ENCODE measurements around the gene ARHGAP10.

Gene ARHGAP10

DNA sequence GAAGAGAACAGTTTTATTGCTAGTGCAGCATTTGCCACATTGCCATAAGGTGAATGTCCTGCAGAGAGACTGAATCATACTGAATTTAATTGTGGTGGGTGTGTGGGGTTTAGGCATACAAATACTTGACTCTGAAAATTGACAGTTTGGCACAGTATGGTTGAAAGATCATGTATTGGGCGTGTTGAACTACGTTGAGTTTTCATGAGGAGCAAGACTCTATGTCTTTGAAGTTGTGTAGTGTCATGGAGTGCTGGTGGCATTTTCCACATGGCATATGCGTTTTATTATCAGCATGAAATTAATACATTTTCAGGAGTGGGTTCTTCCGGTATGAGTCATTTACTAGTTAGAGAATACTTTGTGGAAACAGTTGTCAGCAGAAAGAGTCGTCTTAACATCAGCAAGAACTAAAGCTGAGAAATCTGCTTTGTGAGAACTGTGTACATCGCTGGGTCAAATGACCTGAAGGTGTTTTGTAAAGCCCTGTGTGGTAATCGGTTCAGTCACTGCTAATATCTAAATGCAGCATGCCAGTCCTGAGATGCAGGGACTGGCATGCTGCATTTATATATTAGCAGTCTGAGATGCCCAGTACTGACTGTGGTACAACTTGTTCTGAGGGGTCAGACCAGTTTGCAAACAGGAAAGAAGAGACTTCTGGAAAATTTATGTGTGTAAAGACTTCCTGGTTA is 50.3 kb downstream of the ARHGAP10 start:
- H3K4me3 ChIP-seq, result no peak overlapping the region
- peaks cover 0 to 38% (median 21%) of the 10 kb centered on the region in 11 experiments; a peak in 18 of 22 replicates for H4K20me1 ChIP-seq
- H3K4me1 ChIP-seq, result peaks cover 25 to 74% (median 37%) of the 10 kb centered on the region in 10 experiments
- TF ChIP-seq Cebpa-rat (IDR thresholded peaks at IDR 0.05), result no peak
- H3K27me3 ChIP-seq, result no peaks in the 10 kb centered on the region
- H3K9ac ChIP-seq, result no peak overlapping the region
- no peak overlapping the region for H3K27ac ChIP-seq
- H3K4me2 ChIP-seq, result peak overlapping the region in 4 of 11 experiments; percentile 20 to 59 (median 38); a peak in 5 of 22 replicates
- H3K36me3 ChIP-seq, result no peaks in the 10 kb centered on the region
- H3K9me3 ChIP-seq (replicated peaks in 1 of 11), result no peaks in the 10 kb centered on the region

DNA sequence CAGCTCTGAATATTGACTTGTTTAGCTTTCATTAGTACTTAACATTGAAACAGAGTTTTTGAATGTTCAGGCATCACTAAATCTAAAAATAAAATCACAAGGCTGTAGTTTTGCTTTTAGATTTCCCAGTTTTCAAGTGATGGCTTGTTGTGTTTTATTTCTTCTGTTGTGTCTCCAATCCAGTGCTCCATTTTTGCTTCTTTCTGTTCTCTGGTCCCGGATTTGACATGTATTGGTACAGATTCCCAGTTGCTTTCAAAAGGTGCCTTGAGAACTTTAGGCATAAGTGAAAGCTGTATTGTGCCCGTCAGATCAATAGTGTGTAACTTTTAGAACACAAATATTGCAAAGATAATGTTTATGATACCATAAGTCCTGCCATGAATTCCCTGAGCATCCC is 53.2 kb downstream of the ARHGAP10 start:
- Histone ChIP-seq H3K4me3 (no peak overlapping the region), H3K9me3 (replicated peaks in 1 of 11) (no peaks in the 10 kb centered on the region)
- TF ChIP-seq Cebpa-rat (IDR thresholded peaks at IDR 0.05), result no peak

DNA sequence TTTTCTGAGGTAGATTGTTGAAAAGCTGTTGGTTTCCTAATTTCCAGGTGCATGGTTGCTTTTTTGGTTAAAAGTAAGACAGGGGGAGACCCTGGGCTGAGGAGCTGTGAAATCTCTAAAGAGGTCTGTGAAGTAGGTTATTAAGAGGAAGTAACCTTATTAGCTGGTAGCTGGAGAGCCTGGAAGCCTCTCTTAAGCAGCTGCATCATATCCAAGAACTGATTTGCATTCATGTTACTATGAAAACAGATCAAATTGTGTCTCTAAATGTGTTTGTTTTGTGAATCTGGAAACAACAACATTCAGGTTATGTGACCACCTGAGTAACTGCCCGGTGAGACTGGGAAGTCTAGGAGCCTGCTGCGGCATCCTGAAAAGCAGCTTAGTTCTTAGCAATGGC is 54.1 kb downstream of the ARHGAP10 start:
- Histone ChIP-seq H3K36me3 (no peaks in the 10 kb centered on the region), H3K27me3 (no peaks in the 10 kb centered on the region), H3K4me1 (peaks cover 5 to 51% (median 17%) of the 10 kb centered on the region in 10 experiments; a peak in 17 of 20 replicates), H3K4me3 (no peak overlapping the region), H3K9ac (peak overlapping the region in 2 of 11 experiments; percentile 33 to 38; a peak in 2 of 22 replicates), H3K9me3 (replicated peaks in 1 of 11) (no peaks in the 10 kb centered on the region), H3K27ac (peak overlapping the region in 3 of 11 experiments; percentile 49 to 67 (median 58); a peak in 5 of 22 replicates), H3K4me2 (peak overlapping the region in 3 of 11 experiments; percentile 7 to 66 (median 45); a peak in 6 of 22 replicates), H4K20me1 (peaks cover 0 to 33% (median 7%) of the 10 kb centered on the region in 11 experiments; a peak in 10 of 22 replicates)
- no peak for TF ChIP-seq Cebpa-rat (IDR thresholded peaks at IDR 0.05)

More for the DNA sequence above, 53.2 kb downstream of the ARHGAP10 start:
- Histone ChIP-seq H3K4me1 (peaks cover 13 to 60% (median 26%) of the 10 kb centered on the region in 10 experiments), H3K27me3 (no peaks in the 10 kb centered on the region), H3K4me2 (peak overlapping the region in 2 of 11 experiments; percentile 45 to 66; a peak in 3 of 22 replicates), H3K27ac (peak overlapping the region in 3 of 11 experiments; percentile 23 to 67 (median 58); a peak in 4 of 22 replicates), H3K36me3 (no peaks in the 10 kb centered on the region), H3K9ac (0 out of 22 replicates have a peak overlapping the region, but pooled peaks of 1 of the 11 experiments have one; percentile 34), H4K20me1 (peaks cover 0 to 33% (median 15%) of the 10 kb centered on the region in 11 experiments; a peak in 14 of 22 replicates)

DNA sequence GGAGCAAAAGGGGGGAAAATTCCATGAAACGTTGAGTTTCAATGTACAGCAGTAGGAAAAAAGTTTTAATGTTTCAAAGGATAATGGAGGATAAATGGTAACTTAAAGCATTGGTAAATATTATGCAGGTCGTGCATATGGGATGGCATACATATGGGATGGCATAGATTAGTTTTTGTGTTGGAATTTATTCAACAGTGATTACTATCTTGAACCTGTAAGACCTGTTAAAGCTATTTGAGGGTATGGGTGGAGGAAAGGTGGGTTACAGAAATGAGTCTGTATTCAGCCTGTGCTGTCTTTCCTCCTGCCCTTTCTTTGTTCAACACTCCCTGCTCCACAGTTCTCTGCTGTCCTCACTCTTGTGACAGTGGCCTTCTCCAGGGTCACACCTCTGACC is 54.6 kb downstream of the ARHGAP10 start:
- TF ChIP-seq Cebpa-rat (IDR thresholded peaks at IDR 0.05), result no peak
- no peaks in the 10 kb centered on the region for H3K27me3 ChIP-seq
- peak overlapping the region in 1 of 11 experiments; percentile 33; a peak in 1 of 22 replicates for H3K9ac ChIP-seq
- peak overlapping the region in 3 of 11 experiments; percentile 7 to 66 (median 45); a peak in 5 of 22 replicates for H3K4me2 ChIP-seq
- no peaks in the 10 kb centered on the region for H3K36me3 ChIP-seq
- H3K4me3 ChIP-seq, result no peak overlapping the region
- H3K27ac ChIP-seq, result peak overlapping the region in 3 of 11 experiments; percentile 49 to 67 (median 58); a peak in 5 of 22 replicates
- H3K9me3 ChIP-seq (replicated peaks in 1 of 11), result no peaks in the 10 kb centered on the region
- peaks cover 0 to 33% (median 7%) of the 10 kb centered on the region in 11 experiments; a peak in 8 of 22 replicates for H4K20me1 ChIP-seq
- peaks cover 5 to 46% (median 17%) of the 10 kb centered on the region in 10 experiments; a peak in 14 of 20 replicates for H3K4me1 ChIP-seq

DNA sequence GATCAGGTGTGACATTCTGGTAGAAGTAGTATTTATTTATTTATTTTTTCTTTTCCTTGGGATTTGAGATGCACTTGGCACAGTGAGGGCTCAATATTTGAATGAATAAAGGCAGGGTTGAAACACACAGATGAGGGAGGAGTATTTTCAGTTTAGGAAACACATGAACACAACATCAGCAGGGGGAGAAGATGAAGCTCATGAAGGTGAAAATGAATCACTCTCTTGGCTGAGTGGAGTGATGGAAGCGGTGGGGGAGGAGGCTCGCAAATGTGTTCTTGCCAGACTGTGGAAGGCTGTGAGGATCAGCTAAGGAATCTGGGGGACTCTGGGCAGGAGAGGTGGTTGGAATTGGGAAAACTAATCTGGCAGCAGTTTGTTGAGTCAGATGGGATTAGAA is 55.3 kb downstream of the ARHGAP10 start:
- no peaks in the 10 kb centered on the region for H3K27me3 ChIP-seq
- no peaks in the 10 kb centered on the region for H3K36me3 ChIP-seq
- no peak for TF ChIP-seq Cebpa-rat (IDR thresholded peaks at IDR 0.05)
- H3K4me1 ChIP-seq, result peaks cover 4 to 41% (median 15%) of the 10 kb centered on the region in 10 experiments; a peak in 15 of 20 replicates
- peaks cover 0 to 33% (median 7%) of the 10 kb centered on the region in 11 experiments; a peak in 8 of 22 replicates for H4K20me1 ChIP-seq
- no peak overlapping the region for H3K9ac ChIP-seq
- no peak overlapping the region for H3K4me3 ChIP-seq
- no peaks in the 10 kb centered on the region for H3K9me3 ChIP-seq (replicated peaks in 1 of 11)
- peak overlapping the region in 2 of 11 experiments; percentile 58 to 67; a peak in 4 of 22 replicates for H3K27ac ChIP-seq
- peak overlapping the region in 2 of 11 experiments; percentile 45 to 66; a peak in 1 of 22 replicates for H3K4me2 ChIP-seq

DNA sequence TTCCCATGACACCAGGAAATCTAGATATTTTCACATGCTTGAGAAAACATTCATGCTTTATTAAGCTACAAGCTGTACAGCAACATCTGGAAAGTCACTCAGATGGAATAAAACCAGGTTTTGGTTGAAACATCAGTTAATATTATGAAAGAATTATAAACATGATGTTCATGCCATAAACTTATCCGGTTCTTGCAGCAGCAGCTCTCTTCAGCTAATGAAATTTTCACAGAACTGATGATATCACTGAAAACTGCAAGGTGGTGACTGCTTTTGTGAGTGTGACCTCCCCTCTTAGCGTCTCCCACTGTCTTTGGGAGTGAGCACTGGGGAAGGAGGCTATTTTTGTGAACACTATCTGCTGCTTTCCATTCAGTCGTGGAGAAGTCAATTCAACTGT is 56.9 kb downstream of the ARHGAP10 start:
- Histone ChIP-seq H3K27ac (no peak overlapping the region), H3K36me3 (no peaks in the 10 kb centered on the region), H3K4me2 (no peak overlapping the region; a peak in 1 of 22 replicates), H3K27me3 (no peaks in the 10 kb centered on the region), H3K9me3 (replicated peaks in 1 of 11) (no peaks in the 10 kb centered on the region), H4K20me1 (peaks cover 0 to 33% (median 7%) of the 10 kb centered on the region in 11 experiments; a peak in 8 of 22 replicates), H3K4me1 (peaks cover 4 to 49% (median 14%) of the 10 kb centered on the region in 10 experiments; a peak in 14 of 20 replicates), H3K9ac (no peak overlapping the region), H3K4me3 (no peak overlapping the region)
- TF ChIP-seq Cebpa-rat (IDR thresholded peaks at IDR 0.05), result no peak

DNA sequence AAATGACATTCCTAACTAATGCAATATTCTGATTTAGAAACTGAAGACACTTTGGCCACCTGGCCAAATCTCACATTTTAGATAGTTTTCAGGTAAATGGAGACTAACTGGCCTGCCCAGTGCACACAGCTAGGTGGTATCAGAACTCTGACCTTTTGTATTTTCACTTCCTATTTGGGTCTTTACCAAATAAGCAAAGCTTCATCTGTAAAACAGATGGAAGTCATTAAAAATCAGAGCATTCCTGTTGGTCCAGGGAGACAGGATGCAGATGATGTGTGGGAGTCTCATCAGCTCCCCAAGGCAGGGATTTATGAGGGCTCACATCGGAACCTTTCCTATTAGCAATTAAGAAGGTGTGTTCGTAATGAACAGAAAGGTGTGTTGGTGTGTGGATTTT is 57.7 kb downstream of the ARHGAP10 start:
- H3K4me2 ChIP-seq, result no peak overlapping the region; a peak in 1 of 22 replicates
- H4K20me1 ChIP-seq, result peaks cover 0 to 33% (median 7%) of the 10 kb centered on the region in 11 experiments; a peak in 8 of 22 replicates
- no peaks in the 10 kb centered on the region for H3K36me3 ChIP-seq
- H3K4me1 ChIP-seq, result peaks cover 6 to 57% (median 15%) of the 10 kb centered on the region in 10 experiments; a peak in 14 of 20 replicates
- H3K27me3 ChIP-seq, result no peaks in the 10 kb centered on the region
- TF ChIP-seq Cebpa-rat (IDR thresholded peaks at IDR 0.05), result no peak
- no peak overlapping the region for H3K4me3 ChIP-seq
- H3K9ac ChIP-seq, result no peak overlapping the region
- H3K27ac ChIP-seq, result no peak overlapping the region
- H3K9me3 ChIP-seq (replicated peaks in 1 of 11), result no peaks in the 10 kb centered on the region

DNA sequence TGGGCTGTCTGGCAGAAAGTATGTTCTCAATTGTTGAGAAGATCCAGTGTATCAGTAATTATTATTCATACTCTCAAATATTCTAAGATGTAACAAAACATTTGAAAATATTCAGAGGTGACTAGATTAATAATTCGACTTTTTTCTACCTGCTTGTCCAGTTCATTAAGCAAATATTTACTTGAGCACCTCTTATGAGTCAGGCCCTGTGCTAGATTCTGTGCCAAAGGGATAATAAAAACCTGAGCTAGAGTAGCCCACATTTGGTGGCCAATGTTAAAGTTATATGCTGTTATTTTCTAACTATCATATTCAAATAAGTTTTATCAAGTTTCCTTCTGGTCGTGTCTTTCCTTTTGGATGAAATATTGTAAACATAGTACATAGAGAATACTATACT is 58.5 kb downstream of the ARHGAP10 start:
- Histone ChIP-seq H3K36me3 (no peaks in the 10 kb centered on the region), H4K20me1 (peaks cover 0 to 30% (median 6%) of the 10 kb centered on the region in 11 experiments; a peak in 8 of 22 replicates), H3K4me3 (no peak overlapping the region), H3K4me2 (no peak overlapping the region), H3K27ac (no peak overlapping the region), H3K9me3 (replicated peaks in 1 of 11) (no peaks in the 10 kb centered on the region), H3K27me3 (no peaks in the 10 kb centered on the region), H3K4me1 (peaks cover 12 to 59% (median 21%) of the 10 kb centered on the region in 10 experiments; a peak in 16 of 20 replicates), H3K9ac (no peak overlapping the region)
- TF ChIP-seq Cebpa-rat (IDR thresholded peaks at IDR 0.05), result no peak

DNA sequence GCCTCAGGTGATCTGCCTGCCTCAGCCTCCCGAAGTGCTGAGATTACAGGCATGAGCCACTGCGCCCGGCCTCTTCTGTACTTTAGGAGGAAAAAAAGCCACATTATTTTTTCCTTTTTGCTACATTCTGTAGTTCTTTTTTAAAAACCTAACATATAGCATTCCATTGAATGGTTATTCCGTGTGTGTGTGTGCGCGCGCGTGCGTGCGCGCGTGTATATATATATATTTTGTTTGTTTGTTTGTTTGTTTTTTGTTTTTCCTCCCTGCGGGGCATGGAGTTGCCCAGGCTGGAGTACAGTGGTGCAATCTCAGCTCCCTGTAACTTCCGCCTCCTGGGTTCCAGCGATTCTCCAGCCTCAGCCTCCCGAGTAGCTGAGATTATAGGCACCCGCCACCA is 59.5 kb downstream of the ARHGAP10 start:
- peaks cover 6 to 50% (median 18%) of the 10 kb centered on the region in 10 experiments; a peak in 17 of 20 replicates for H3K4me1 ChIP-seq

More for the DNA sequence above, 59.5 kb downstream of the ARHGAP10 start:
- H3K9me3 ChIP-seq (replicated peaks in 1 of 11), result no peaks in the 10 kb centered on the region
- H3K27me3 ChIP-seq, result no peaks in the 10 kb centered on the region
- H3K4me2 ChIP-seq, result no peak overlapping the region
- peaks cover 0 to 27% (median 1%) of the 10 kb centered on the region in 11 experiments; a peak in 8 of 22 replicates for H4K20me1 ChIP-seq
- H3K36me3 ChIP-seq, result no peaks in the 10 kb centered on the region
- H3K9ac ChIP-seq, result no peak overlapping the region
- no peak overlapping the region for H3K4me3 ChIP-seq
- H3K27ac ChIP-seq, result no peak overlapping the region
- TF ChIP-seq Cebpa-rat (IDR thresholded peaks at IDR 0.05), result no peak

Data from BLaER1 treated with 17β-estradiol and CSF1 and Interleukin-3, amounts not matched to agents 10 nM and 100 nM (cell line).